ENCODE measurements around the gene LETM1. TPM values are rescaled to one million over a fixed set of nuclear protein-coding genes. Genes with fewer than 3 reads are reported as not detected.
"Not testable (repeated sequence)": the region's sequence is repeated elsewhere in the genome, so short reads cannot be mapped to it uniquely, and the experiment has no call there.

LETM1 gene
- total RNA-seq, 1 donor from 2014 or later, result 44.5 TPM

DNA sequence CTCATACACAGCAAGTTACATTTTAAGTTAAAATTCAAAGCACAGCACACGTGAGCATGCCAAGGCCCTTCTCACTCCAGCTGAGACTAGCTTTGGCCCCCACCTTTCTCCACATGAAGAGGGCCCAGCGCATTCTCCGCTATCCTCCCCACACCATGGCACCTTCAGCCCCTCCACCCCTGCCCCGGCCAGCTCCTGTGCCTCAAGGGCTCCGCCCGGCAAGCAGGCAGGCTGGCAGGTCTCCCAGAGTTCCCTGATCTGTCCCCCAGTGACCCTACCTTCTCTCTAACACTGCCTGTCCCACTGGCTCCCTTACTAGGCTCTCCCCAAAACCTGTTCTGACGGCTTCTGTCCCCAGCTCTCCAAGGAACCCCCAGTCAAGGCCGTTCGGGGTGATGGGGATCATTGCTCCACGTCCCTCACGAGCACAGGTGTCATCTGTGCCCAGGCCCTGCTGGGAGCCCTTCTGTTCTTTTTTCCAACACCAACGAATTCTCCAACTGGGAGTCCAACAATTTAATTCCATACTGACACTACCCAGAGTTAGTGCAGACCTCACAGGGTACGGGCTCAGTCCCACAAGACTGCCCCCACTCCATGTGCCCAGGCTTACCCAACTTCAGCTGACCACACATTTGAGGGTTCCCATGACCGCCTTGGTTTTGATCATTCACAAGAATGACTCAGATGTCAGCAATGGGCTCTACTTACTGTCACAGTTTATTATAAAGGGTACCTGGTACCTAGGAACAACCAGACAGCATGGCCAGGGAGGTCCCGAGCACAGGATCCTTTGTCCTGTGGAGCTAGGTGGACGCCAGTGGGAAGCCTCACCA lies 4.2 kb downstream of the LETM1 start:
- no peak for DNase-seq

- no peak for DNase-seq
These were observed 4.8 kb downstream of the LETM1 start for GRCh38 chr4:1851160-1851559.

GRCh38 chr4:1850276-1850675 lies 5.7 kb downstream of the LETM1 start:
- no peak for DNase-seq

GRCh38 chr4:1846580-1846979 lies 9.4 kb downstream of the LETM1 start:
- DNase-seq, result no peak

- not testable (repeated sequence) for DNase-seq
These were observed 11.3 kb downstream of the LETM1 start for GRCh38 chr4:1844618-1845017.

DNA sequence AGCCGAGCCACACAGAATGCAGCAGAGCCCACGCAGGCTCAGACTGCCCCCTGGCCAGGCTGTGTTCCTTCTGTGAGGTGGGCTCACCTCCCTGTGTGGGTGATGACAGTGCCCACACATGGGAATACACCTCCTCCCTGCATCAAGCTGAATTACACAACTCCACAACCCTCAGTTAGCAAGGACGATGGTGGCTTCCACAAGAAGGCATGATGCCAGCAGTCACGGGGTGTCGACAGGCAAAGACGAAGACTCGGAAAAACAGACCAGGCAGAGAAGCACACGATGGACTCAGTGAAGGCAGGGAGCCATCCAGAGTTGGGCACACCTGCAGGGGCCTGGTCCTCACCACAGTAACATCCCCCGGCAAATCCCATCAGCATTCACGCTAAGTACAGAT lies 12.1 kb downstream of the LETM1 start:
- no peak for DNase-seq

- DNase-seq, result no peak
These were observed 12.9 kb downstream of the LETM1 start for GRCh38 chr4:1842993-1843448.

- DNase-seq, result no peak
These were observed 13.5 kb downstream of the LETM1 start for GRCh38 chr4:1842339-1842895.

DNA sequence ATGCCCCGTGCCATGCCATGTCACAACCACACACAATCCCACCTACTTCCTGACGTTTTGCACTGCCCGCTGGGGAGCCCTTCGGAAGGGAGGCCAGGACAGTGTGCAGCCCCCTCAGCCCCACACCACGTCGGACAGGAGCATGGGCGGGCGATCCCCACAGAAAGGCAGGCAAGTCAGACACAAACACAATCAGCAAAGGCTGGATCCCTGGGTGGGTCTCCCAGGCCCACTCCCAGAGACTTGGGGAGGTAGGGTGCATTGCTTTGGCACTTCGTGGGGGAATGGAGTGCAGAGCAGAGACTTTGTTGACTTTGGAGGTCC lies 14.1 kb downstream of the LETM1 start:
- no peak for DNase-seq

DNA sequence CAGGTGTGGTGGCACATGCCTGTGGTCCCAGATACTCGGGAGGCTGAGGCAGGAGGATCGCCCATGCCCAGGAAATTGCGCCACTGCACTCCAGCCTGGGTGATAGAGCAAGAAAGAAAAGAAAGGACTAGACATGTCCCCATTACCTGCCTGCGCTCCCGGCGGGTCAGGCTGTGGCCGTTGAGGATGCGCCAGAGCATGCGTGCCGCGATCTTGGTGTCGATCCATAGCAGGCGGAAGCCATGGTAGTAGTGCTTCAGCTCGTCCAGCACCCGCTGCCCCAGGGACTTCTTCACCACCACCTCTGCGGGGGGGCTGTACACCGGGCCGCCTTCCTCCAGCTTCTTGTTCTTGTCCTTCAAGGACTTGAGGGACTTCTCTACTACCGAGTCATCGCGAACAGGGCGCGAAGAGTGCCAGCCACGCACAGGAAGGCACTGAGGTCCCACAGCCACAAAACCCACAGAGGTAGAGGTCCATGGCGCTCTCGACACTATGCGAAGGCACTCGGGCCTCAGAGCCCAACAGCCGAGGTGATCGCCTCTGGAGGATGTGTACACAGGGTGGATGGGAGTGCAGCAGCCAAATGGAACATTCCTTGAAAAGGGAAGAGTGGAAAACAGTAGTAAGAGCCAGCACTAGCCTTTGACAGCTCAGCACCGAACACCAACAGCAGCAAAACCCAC lies 14.6 kb downstream of the LETM1 start:
- DNase-seq, result no peak

- no peak for DNase-seq
These were observed 16.7 kb downstream of the LETM1 start for GRCh38 chr4:1839282-1839681.

GRCh38 chr4:1837069-1837468 lies 18.9 kb downstream of the LETM1 start:
- DNase-seq, result no peak

GRCh38 chr4:1836650-1837049 lies 19.3 kb downstream of the LETM1 start:
- DNase-seq, result no peak

DNA sequence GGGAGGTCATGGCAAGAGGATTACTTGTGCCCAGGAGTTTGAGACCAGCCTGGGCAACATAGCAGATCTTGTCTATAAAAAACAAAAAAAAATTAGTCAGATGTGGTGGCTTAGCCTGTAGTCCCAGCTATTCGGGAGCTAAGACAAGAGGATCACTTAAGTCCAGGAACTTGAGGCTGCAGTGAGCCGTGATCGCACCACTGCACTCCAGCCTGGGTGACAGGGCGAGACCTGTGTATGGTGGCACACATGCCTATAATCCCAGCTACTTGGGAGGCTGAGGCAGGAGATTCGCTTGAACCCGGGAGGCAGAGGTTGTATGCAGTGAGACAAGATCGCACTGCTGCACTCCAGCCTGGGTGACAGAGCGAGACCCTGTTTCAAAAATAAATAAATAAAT lies 20.1 kb downstream of the LETM1 start:
- DNase-seq, result not testable (repeated sequence)

GRCh38 chr4:1834047-1834775 lies 21.7 kb downstream of the LETM1 start:
- DNase-seq, result no peak

- DNase-seq, result no peak
These were observed 22.5 kb downstream of the LETM1 start for GRCh38 chr4:1833307-1834046.

DNA sequence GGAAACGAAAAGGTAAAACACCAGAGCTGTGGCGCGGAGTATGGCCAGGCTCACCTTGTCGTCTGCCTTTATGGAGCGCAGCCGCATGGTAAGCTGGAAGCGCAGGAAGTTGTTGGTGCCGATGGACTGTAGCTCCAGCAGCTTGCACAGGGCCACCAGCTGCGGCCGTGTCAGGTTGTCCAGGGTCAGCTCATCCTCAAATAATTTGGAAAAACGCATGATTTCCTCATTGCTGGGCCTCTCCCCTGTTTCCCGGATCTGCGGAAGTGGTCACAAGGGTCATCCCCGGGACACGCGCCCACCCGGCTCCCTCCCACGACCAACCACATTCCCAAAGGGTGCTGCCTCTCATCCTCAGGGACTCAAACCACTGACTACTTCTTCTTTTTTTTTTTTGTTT lies 23.3 kb downstream of the LETM1 start:
- no peak for DNase-seq

GRCh38 chr4:1831331-1831730 lies 24.6 kb downstream of the LETM1 start:
- DNase-seq, result no peak

DNA sequence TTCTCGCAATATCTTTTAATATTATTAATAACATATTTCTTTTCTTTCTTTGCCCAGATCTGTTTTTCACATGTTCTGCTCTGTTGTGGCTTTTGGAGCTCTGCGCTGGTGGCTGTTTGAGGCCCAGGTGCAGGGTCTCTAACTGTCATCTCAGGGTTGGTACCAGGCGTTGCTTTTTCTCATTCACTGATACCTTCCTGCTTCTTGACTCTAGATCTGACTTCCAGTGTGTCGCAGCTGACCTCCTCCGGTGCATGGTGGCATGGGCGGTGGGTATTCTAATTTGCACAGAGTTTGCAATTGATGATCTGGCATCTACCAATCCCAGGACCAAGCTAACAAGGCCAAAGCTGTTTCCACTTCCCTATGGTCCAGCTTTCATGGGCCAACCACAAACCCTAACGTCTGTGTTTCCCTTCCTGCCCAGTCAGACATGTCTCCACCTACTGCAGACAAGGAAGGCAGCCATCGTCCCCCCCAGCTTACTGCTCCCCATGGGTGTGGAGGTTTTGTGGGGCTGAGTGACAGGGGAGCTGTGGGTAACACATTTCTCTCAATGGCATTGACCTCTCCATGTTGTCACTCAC lies 25.2 kb downstream of the LETM1 start:
- no peak for DNase-seq

DNA sequence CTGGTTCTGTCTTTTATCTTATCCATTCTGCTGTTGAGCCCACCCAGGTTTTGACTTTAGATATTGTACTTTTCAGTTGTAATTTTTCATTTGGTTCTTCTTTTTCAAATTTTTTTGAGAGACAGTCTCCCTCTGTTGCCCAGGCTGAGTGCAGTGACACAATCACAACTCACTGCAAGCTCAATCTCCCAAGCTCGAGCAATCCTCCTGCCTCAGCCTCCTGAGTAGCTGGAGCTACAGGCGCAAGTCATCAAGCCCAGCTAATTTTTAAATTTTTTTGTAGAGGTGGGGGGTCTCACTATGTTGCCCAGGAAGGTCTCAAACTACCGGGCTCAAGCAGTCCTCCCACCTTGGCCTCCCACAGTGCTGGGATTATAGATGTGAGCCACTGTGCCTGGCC lies 25.7 kb downstream of the LETM1 start:
- no peak for DNase-seq

GRCh38 chr4:1826531-1827350 lies 29.2 kb downstream of the LETM1 start:
- DNase-seq, result no peak
